GM04504 (cell line): ENCODE data around the gene RFX8.
"Not testable (repeated sequence)": the region's sequence is repeated elsewhere in the genome, so short reads cannot be mapped to it uniquely, and the experiment has no call there.

Source experiments
- DNase-seq: peaks from one replicate; pipeline ENCODE4 v3.0.0-alpha.2; 2012; ENCODE audit warnings: low read depth

Gene RFX8

DNA sequence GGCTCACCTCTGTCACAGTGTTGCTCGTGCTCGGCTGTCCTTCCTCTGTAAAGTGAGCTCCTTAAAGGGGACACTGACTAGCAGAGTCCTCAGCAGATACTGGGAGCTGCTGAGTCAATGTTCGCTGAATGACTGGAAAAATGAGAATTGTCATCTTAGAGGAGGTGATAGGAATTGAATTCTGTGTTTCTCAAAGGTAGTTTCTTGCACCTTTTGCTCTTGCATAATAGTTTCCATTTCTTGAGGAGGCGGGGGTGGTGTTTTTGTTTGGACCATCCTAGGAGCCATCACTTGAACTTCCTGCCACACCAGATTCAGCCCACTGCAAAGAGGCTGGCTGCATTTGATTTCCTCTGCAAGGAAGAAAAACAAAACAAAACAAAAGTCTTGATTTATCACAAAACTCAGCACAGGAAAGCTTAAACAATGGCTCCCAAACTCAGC lies 11.4 kb upstream of the RFX8 start:
- DNase-seq, result no peak

DNA sequence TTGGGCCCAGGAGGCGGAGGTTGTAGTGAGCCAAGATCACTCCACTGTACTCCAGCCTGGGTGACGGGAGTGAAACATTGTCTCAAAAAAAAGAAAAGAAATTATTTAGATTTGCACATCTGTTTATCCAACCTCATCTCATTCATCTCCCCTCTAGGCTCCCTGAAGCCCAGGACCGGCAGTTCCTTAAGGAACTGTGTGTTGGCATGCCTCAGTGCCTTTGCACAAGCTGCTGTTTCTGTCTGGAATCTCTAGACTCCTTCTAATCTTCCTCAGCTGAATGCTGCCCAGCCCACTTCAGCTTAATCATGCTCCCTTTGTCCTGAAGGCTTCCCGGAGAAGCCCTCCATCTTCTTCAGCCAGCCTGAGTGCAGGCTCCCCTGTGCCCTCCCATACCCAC lies 10.9 kb upstream of the RFX8 start:
- no peak for DNase-seq

DNA sequence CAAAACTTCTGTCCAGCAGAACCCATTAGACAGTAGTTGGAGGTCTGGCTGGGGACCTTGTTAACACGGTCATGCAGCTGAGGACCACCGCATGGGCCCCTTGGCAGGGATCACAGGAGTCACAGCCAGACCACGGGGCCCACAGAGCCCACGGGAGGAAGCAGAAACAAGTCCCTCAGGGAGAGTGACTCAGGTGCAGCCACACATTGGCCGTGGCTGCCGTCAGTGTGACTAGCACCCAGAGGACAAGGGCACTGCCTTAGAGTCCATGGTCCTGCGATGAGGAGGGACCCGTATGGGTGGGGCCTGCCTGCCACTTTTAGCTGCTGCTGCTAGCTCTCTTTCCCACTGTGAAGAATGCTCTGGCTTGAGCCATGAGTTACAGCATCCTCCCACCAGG lies 5.9 kb upstream of the RFX8 start:
- DNase-seq, result no peak

DNA sequence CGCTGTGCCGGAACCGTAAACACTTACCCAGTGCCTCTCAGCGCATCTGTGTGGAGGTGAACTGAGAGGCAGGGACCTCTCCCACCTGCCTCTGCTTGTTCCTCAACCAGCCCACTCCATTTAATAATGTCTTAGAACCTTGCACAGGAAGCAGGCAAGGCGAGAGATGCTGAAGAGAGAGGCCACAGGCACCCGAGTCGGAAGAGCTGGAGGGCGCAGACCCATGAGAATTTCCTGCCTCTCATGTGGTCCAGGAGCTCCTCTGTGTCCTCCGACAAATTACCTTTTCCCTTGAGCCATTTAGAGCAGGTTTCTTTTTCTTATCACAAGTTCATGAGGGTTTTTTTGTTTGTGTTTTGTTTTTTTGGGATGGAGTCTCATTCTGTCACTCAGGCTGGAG lies 4.9 kb upstream of the RFX8 start:
- no peak for DNase-seq

DNA sequence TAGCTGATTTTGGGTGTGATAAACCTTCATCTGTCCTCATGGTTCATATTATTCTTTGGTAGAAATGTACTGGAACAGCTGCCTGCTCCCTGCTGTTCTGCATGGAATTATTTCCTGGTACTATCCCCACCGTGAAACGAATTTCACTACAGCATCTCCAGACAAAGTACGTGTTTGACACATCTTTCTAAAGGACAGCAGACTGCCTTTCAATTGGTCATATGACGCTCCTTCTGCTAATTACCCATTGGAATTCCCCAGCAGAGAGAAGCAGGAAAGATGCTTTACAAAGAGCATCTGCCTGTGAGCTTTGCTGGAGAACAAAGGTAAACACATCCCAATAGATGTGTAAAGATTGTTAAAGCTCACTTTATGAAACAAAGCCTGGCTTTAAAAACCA lies 4.4 kb upstream of the RFX8 start:
- DNase-seq, result no peak

DNA sequence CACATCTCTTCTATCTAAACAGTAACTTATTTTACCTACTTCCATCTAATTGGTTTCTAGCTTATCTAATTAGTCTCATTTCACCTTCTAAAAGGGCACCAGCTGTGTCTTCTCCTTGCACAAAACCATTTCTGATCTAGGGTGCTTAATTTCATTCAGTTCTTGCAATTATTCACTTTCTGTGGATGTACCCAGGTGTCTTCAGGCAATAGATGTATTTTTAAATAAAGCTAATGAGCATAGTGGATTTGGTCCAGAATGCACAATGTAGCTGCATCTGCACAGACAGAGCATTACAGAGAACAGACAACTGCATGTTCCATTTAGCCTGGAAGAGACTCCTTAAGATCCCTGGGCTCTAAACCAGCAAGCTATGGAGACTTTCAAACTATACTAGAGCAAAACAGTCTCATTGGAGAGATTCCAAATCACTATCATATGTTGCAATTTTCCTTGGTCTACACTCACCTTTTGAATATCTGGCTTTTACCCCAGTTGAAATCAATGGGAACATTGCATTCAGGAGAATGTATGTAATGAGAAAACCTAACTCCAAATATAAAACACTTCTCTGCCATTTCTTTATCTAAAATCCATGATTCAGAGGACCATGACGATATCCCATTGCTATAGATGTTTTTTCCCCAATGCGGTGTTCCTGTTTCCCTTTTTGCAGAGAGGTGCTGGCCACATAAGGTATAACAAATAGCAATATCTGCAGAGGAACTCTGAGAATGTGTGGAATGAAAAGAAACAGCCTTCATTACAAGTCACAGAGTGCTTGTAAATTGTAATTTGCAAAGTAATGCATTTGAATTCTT lies 3.5 kb upstream of the RFX8 start:
- DNase-seq, result no peak

DNA sequence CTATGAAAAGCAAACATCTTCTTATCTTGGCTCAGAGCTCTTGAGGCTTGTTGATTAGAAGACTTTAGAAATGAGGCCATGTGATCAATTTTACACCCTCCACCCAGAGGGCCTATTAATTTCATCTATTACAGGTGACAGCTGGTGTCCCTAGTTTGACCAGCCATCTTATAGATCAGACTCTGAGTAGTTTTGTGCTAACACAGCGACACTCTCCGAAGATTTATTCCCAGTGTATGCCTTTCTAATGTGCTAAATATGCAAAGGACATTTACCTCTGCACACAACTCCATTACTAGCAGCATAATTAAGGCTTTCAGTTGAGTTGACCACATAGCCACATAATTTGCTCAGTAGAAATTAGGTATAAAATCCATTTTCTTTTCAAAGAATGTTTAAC lies 2.6 kb upstream of the RFX8 start:
- DNase-seq, result no peak

DNA sequence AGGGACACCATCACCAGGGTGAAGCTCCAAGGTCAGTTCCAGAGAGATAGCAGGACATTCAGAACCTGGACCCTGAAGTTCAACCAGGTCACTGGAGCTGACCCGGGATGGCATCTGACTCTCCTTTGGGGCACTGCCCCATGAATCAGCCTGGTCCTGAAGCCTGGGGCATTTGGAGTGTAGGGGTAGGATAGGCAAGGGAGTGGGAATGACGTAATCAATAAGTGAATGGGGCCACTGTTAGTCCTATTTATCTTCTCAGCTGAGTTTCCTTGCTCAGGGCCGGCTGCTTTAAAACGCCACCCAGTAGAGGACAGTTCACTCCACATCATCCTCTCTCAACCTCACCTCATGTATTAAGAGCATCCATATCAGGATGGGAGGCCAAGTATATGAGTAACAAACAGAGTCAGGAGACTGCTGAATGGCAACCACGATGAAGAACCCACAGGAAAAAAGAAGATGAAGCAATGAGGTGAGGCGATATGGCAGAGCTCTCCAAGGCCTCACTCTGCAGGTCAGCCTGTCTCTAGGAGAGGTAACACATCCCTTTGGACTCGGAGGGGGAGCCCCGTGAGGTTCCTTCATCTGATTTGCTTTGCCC lies 1.8 kb upstream of the RFX8 start:
- DNase-seq, result no peak

DNA sequence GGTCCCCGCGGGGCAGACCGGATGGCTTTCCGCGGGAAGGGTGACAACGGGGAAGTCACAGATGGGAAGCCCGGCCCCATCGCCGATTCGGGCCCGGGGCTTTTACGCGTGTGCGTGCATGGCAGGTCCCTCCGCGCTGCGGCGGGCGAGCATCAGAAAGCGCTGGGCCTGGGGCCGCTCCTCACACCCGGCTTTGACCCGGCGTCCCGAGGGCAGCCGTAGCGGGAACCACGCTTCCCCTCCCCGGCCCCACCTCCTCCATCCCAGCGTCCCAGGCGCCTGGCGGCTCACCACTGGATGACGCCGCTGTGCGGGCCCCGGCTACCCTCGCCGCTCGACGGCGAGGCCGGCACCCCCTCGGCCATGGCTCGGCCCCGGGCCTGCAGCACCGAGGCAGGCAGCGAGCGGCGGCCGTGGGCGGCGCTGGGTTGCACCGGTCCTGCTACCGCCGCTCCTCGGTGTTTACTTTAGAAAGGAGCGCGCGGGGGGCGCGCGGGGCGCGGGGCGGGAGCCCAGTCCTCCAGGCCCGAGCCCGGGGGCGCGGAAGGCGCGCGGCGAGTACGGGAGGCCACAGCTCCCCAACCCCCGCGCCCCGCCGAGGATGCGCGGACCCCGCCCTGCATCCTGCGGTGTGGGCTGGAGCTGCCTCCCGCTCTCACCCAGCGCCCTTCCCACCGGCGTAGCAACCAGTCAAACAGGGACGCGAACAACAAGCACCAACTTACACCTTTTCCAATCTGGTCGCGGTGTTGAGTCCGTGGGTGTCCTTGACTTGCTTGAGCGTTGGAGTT lies 806 bp downstream of the RFX8 start:
- peak; percentile 28 for DNase-seq

DNA sequence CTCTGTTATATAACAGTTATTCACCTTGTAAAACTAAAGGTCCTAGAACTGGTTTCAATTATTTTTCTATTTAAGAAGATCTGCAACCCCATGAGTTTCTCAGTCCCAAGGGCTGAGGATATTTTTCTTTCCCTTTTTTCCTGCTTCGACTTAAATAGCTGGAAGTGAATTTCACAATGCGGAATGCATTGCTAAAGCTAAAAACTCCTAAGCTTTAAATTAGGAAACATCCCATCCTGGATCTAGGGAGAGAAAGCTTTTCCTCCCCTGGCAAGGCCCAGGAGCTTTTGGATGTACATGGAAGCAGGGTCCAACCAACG lies 1.4 kb downstream of the RFX8 start:
- no peak for DNase-seq

DNA sequence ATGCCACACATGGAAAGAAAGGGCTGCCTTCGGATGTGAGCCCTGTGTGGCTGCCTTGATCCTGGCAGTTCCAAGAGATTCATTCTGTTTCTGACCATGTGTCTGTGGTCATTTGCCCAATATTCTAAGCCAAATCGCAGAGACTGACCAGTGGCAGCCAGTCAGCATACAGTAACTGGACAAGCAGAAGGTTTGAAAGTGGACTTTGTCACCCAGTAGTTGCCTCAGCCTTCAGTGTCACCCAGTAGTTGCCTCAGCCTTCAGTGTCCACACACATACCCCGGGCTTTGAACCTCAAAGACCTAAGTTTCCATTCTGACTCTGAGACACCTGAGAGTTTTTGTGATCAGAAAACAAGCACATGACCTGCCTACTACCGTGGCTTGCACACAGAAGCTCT lies 5.0 kb downstream of the RFX8 start:
- DNase-seq, result no peak

DNA sequence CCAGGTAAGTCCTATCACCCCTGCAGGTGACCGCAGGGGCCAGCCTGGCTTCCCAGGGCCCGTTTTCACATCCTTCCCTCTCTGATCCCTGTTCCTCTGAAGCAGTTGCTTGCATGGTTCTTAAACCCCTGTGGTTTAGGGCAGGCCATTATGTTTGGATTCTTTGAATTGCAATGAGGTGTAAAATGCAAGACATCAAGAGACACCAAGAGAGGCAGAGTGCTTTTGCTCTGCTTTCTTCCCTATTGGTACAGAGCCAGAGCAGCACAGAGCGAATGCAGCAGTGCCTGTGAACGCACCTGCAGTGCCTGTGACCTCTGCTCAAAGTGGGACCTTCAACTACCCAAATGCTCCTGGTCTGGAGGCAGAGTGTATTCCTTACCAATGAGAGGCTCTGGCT lies 7.6 kb downstream of the RFX8 start:
- DNase-seq, result no peak

DNA sequence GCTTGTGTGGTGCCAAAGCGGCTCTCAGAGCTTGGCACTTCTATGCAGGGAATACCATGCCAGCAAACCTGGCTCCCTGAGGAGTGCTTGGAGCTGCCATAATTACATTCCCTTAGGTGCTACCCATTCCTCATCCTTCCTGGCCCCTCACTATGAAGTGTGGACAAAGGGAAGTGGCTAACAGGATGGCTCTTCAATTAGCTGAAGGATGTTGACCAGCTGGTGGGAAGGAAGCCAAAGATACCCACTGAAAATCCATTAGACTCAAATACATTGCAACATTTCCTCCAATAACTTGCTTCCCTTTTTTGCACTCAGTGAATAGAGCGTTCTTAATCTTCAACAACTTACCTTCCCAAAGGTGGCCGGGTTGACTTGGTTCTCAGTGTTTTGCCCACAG lies 8.5 kb downstream of the RFX8 start:
- DNase-seq, result no peak

DNA sequence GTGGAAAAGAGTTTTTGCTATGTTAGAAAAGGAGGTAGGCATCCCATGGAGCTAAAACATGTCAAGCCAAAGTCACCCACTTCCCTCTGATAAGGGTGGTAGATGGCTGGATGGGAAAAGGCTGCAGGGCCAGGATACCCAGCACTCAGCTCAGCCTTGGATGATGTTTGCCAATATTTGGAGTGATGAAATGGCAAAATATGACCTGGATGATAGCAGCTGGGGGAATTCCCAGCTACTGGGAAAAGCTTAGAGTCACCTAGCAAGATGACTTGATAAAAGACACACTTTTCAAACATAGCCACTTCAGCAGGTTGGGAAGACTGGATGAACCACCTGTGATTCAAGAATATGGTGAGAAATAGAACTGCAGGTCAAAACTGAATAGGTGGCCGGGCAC lies 10.1 kb downstream of the RFX8 start:
- DNase-seq, result no peak

DNA sequence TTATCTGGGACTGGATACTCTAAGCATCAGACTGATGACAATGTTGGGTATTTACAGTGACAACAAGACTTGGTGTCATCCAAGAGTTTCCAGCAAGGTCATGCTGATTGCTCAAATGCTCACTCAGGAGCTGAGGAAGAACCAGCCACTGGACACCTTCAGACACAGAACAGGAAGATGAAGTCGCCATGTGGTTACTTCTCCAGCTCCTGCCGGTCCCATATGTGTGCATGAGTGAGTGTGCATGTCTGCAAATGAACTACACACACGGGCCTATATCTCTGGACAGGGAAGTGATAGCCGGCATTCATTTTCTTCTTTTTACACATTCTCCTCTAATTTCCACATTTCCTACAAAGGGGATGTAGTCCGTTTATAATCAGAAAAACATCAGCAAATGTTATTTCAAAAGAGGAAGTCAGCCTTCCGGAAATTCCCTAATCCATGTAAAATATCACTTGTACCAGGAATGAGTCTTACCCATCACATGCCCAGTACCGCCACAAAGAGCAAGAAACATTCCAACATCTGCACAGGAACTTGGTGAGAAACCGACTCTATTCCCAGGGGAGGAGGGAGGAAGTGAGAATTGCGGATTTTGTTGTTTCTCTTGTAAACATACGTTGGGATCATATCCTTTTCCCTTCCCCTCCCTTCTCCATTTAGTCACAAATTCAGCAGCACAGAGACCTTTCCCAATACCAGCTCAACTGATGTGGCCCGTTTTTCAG lies 10.8 kb downstream of the RFX8 start:
- DNase-seq, result peak; percentile 85

DNA sequence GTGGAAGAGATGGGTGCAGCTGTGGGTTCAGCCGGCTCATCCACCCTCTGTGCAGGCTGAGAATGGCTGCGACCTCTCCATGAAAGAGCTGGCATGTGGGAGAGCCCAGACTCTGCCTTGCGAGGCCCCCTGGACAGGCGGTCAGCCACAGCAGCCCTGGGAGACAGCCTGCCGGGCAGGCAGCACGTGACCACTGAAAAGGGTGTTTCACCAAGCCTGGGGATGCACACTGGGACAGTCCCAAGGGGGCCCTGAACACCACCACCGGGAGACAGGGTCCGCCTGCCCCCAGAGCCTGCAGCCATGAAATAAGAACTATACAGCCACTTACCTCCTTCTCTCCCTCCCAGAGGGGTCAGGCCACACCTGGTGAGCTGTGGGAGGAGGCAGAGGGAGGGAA lies 11.5 kb downstream of the RFX8 start:
- no peak for DNase-seq

DNA sequence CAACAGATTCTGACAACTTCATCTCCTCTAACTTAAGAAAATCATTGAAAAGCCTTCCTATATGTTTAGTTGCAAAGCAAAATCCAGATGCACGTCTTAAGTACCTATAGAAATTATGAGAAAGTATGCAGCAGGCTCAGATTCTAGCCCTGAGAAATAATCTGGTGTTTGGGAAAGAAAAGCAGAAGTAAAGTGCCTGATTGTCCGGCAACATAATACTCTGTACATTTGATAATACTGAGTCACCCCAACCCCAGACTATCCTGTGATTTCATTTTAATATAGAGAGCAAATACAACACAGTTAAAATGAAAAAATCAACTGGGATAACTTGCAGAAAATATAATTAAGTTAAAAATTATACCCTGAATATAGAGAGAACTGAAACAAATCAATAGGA lies 13.5 kb downstream of the RFX8 start:
- no peak for DNase-seq

DNA sequence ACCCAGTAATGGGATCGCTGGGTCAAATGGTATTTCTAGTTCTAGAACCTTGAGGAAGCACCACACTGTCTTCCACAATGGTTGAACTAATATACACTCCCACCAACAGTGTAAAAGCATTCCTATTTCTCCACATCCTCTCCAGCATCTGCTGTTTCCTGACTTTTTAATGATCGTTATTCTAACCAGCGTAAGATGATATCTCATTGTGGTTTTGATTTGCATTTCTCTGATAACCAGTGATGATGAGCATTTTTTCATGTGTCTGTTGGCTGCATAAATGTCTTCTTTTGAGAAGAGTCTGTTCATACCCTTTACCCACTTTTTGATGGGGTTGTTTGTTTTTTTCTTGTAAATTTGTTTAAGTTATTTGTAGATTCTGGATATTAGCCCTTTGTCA lies 20.5 kb downstream of the RFX8 start:
- DNase-seq, result not testable (repeated sequence)

DNA sequence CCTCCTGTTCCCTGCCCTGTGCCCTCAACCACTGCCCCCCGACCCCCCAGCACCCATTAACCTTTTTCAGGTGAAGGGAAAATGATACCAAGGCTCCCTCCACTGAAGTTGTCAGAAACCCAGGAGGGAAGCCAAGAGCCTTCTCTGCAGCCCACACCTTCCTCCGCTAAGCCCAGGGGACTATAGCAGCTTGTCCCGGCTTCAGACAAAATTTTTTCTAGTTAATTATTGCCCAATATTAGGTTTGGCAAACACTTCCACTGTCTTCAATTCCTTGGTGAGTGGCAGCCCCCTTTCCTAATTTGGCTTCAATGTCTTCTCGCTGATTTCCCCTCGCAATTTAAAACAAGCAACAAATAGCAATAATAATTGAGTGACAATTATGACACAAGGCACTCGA lies 23.9 kb downstream of the RFX8 start:
- no peak for DNase-seq

DNA sequence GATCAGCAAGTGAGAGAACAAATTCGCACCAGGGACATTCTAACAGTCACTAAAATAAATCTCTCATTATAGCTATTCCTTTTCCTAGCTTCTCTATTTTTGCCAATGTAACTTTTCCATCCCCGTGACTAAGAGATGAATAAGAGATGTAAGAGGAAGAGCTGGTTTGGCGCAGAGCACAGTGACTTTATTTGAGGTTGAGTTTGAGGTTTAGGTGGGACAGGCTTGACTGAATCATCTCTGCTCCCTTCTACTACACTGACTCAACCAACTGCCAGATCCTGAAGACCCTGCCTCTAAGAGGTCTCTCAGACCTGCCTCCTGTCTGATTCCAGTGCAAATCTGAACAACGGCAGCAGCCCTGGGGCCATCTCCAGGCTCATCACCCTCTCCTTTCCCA lies 28.0 kb downstream of the RFX8 start:
- DNase-seq, result peak; percentile 67

DNA sequence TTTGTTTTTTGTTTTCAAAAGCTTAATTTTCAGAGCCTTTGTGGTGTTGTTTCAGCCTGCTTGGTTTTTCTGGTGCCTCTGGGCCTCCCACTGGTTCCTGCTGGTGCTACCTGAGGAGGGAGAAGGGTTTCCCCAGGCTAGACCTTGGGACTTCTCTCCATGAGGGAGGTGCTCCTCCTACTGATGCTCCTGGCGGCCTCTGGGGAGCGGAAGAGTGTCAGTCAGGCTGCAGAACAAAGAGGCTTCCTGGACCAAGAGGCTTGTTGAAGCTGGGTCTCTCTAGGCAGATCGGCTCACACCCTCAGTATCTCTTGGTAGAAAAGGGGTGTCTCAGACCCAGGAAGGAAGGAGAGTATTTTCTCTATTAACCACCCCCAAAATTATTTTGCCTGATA lies 32.2 kb downstream of the RFX8 start:
- no peak for DNase-seq

DNA sequence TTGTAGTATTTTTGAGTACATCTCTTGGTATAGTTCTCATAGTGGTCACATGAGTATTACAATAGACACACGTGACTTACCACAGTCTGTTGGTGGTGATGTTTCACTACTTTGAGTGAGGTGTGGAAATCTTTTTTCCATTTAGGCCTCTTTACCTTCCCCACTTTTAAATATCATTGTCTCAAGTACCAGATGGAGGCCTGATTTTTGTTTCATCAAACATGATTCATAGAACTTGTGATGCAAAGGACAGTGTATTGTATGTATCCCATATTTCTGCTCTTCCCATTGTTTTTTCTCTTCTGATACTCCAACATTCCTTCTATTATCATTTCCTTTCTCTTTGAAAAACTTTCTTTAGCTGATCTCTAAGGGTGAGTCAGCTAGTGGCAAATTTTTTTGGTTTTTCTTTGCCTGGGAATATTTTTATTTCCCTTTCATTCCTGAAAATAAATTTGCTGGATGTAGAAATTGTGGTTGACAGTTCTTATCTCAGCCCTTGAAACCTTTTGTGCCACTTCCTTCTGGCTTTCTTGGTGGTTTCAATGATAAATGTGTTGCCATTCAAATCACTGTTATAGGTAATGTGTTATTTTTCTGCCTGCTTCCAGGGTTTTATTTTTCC lies 32.8 kb downstream of the RFX8 start:
- DNase-seq, result no peak
